ENCODE measurements around the gene ABO.

- TF ChIP-seq, protein P1, sequence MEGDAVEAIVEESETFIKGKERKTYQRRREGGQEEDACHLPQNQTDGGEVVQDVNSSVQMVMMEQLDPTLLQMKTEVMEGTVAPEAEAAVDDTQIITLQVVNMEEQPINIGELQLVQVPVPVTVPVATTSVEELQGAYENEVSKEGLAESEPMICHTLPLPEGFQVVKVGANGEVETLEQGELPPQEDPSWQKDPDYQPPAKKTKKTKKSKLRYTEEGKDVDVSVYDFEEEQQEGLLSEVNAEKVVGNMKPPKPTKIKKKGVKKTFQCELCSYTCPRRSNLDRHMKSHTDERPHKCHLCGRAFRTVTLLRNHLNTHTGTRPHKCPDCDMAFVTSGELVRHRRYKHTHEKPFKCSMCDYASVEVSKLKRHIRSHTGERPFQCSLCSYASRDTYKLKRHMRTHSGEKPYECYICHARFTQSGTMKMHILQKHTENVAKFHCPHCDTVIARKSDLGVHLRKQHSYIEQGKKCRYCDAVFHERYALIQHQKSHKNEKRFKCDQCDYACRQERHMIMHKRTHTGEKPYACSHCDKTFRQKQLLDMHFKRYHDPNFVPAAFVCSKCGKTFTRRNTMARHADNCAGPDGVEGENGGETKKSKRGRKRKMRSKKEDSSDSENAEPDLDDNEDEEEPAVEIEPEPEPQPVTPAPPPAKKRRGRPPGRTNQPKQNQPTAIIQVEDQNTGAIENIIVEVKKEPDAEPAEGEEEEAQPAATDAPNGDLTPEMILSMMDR (IDR thresholded peaks at IDR 0.05 in 2 of 3, conservative IDR thresholded peaks at IDR 0.05 in 1 of 3; ENCODE audit: borderline replicate concordance in 1 of 3, insufficient read depth in 1 of 3, low read depth in 2 of 3, low read length in 2 of 3) = no peak
- TF ChIP-seq EZH2 (IDR thresholded peaks at IDR 0.05) = no peak
- TF ChIP-seq REST (IDR thresholded peaks at IDR 0.05; ENCODE audit: low read depth) = no peak
- TF ChIP-seq POLR2A (IDR thresholded peaks at IDR 0.05; ENCODE audit: borderline replicate concordance, extremely low read depth, insufficient read depth, insufficient read length) = no peak
Measured at GRCh38 chr9:133205996-133206931, 68.7 kb downstream of the ABO start.

Measured in HCT116 (cell line).